T-helper 2 cell (primary cell): ENCODE data around the gene GAL3ST2.
"Not testable (repeated sequence)": the region's sequence is repeated elsewhere in the genome, so short reads cannot be mapped to it uniquely, and the experiment has no call there.

Experiments used
- DNase-seq, 5 experiments: peaks; one replicate each; pipeline versions ENCODE4 v3.0.0 to v3.0.0-alpha.2; 2012 to 2022

Gene GAL3ST2

DNA sequence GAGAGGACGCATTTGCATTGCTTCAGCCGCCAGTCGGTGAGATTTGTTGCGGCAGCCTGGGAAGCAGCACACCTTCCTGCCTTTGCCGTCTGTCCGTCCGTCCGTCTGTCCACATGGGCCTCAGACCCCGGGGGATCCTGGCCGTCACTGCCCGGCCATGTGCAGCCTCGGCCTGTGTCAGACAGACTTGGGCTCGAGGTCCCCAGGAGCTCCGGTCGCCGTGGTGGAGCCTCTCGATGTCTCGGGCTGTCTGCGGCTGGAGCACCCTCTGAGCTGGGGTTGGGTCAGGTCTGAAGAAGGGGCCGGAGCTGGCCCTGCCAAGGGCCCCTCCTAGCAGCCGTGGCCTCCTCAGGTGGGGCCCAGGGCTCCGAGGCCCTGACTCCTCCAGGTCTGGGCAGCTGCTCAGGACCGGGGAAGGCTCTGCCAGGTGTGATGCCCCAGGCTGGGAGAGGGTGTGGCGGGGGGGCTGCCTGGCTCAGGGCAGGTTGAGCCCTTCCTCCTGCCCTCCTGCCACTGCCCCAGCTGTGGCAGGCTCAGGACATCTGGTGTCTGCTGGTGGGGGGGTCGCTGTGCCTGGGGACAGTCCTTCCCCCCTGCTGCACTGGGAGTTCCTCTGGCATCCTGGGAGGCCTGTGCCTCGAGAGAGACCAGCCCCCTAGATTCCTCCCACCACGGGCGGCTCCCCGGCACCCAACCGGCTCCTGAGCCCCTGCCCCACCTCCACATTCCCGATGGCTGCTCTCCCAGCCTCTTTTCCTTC lies 44.2 kb downstream of the GAL3ST2 start:
- DNase-seq, result no peak

DNA sequence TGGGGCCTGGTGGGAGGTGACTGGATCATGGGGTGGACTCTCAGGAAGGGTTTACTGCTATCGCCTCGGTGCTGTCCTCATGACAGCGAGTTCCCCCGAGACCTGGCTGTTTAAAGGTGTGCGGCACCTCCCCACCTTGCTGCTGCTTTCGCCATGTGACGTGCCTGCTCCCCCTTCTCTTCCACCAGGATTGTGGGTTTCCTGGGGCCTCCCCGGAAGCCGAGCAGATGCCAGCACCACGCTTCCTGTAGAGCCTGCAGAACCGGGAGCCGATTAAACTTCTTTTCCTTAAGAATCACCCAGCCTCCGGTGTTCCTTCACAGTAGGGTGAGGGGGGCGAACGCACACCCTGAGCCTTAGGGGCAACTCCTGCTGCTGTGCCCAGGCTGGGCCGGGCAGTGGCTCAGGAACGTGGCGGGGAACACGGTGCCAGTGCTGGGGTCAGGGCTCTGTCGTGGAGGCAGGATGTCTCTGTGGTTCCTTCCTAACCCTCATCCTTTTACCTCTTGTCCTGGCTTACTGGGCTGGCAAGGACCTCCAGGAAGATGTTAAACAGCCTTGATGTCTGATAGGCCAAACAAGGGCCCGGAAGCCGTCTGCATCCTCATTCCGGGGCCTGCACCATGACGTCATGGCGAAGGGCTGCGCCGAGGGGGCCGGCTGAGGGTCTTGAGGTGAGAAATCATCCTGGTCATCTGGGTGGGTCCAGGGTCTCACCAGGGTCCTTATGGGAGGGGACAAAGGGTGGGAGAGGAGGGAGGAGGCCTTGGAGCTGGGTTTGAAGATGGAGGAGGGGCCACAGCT lies 45.0 kb downstream of the GAL3ST2 start:
- no peak for DNase-seq

DNA sequence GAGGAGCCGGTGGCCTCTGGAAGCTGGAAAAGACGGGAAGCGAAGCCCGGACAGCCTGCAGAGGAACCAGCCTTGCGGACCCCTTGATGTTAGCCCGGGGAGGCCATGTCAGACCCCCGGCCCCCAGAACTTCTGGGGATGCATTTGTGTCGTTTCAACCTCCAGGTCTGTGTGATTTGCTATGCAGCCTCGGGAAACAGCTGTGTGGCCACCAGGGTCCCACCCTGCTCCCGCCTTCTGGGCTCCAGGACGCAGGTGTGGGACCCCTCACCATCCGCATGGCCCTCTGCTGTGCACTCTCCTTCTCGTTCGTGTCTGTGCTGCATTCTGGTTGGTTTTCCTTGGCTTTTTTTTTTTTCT lies 45.6 kb downstream of the GAL3ST2 start:
- no peak for DNase-seq

DNA sequence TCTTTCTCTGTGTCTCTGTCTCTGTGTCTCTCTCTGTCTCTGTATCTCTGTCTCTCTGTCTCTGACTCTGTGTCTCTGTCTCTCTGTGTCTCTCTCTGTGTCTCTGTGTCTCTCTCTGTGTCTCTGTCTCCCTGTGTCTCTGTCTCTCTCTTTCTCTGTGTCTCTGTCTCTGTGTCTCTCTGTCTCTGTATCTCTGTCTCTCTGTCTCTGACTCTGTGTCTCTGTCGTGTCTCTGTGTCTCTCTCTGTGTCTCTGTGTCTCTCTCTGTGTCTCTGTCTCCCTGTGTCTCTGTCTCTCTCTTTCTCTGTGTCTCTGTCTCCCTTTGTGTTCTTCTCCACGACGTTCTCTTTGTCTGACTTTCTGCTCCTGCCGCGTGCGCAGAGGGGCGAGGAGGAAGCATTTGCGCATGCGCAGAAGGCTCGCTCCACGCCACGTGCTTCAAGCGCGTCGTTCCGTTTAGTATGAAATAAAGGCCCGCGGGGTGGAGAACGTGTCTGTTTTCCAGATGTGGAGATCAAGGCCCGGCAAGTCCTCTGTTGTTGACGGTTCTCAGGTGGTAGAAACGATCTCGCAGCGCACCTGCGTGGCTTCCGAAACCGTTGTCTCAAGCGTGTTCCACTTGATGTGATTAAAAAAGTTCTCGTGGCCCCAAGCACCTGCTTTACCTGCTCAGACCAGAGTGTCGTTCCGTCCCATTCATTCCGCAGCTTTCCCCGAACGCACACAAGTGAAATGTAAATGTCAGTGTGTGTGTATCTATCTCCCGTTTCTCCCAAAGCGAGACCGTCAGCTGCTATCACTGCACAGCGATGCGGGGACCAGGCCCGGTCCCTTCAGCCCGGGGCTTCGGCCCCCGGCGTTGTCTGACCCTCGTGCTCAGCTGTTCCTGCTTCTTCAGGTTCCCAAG lies 47.2 kb downstream of the GAL3ST2 start:
- not testable (repeated sequence) for DNase-seq

DNA sequence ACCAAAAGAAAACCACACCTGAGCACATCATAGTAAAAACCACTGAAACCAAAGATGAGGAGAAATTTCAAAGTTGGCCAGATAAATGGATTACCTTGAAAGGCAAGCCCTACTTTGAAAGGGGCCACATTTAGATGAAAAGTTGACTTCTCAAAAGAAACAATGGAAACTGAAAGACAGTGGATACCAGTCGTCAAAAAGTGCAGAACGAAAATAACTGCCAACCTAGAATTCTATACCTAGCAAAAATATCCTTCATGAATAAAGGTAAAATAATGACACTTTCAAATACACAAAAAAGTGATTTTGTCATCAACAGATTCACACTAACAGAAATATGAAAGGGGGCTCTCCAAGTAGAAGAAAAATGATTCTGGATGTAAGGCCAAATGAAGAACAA lies 50.8 kb downstream of the GAL3ST2 start:
- no peak for DNase-seq

DNA sequence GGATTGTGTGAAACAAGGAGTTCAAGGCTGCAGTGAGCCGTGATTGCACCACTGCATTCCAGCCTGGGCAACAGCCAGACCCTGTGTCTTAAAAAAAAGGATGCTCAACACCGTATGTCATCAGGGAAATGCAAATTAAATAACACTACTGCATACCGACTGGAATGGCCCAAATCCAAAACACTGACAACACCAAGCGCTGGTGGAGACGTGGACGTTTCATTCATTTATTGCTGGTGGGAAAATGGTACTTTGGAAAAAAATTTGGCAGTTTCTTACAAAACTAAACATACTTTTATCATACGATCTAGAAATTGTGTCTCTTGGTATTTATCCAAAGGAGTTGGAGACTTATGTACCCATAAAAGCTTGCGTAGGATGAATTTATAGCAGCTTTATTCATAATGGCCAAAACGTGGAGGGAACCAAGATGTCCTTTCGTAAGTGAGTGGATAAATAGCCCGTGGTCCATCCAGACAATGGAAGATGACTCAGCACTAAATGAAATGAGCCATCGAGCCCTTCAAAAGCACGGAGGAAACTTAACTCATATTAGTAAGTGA lies 56.6 kb downstream of the GAL3ST2 start:
- no peak for DNase-seq

DNA sequence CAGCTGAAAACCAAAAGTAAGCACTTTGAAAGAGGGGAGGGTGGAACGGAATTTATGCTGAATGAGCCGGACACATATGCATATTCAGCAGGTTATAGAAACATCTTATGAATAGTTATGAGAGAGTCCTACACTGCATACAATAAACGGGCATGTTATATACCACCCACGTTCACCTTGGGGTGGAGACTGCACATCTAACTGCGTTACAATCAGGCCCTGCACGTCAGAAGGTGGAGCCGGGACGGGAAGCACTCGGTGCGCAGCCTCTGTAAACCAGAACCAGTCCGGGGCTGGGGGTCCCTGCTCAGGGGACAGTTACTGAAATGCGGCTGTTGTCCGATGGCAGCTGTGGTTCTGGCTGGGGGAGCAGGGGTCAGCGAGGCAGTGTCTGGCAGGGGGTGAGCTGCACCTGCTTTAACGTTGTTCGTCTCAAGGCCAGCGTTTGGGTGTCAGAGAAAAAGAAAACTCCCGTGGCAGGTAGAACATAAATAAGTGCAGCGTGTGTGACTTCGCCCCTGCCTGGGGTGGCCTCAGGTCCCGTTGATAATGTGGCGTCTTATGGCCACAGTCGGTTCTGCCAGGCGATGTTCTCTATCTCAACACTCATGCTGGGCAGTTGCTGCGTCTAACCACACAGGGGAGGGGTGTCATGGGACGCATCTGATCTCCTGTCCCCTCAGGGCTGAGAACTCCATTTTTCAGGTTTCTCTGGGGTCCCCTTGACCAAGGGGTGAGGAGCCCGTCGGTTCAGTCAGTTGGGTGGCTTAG lies 57.3 kb downstream of the GAL3ST2 start:
- not testable (repeated sequence) for DNase-seq

DNA sequence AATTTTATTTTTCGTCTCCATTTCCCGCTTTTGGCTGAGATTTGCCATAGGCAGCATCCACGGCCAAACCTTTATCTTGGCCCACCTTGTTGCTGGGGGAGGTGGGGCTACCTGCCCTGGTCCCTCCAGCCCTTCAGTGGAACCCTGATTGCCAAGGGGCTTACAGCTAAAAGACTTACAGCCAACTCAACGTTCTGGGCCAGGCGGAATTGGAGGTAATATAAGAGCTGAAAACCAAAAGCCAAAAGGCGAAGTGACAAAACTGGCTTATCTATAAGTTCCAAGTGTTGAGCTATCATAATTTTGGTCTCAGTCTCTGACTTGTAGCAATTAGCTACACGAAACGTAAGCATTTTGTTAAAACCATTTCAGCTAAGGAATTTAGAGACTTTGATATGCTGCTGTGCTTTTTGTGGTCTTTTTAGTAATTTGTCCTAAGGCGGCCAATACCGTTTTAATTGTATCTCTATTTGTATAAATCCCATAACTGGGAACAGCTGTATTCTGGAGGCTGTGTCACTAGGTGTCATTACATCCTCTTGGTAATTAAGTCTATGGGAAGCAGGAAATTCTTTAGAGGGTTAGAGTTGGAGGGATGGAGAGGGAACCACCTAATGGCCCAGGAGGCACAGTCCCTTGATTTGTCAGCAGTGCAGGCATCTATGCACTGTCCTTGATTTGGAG lies 58.0 kb downstream of the GAL3ST2 start:
- DNase-seq, result no peak

DNA sequence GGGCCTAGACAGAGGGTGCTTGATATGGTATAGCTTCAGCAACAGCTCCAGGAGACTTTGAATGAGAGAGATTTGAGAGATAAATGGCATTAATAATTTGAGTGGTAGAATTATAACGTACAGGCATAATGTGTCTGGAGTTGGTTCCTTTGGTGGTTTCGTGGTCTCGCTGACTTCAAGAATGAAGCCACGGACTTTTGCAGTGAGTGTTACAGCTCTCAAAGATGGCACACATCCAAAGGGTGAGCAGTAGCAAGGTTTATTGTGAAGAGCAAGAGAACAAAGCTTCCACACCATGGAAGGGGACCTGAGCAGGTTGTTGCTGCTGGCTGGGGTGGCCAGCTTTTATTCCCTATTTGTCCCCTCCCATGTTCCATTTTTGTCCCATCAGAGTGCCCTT lies 59.0 kb downstream of the GAL3ST2 start:
- peak in 1 of 5 experiments; percentile 42 for DNase-seq

DNA sequence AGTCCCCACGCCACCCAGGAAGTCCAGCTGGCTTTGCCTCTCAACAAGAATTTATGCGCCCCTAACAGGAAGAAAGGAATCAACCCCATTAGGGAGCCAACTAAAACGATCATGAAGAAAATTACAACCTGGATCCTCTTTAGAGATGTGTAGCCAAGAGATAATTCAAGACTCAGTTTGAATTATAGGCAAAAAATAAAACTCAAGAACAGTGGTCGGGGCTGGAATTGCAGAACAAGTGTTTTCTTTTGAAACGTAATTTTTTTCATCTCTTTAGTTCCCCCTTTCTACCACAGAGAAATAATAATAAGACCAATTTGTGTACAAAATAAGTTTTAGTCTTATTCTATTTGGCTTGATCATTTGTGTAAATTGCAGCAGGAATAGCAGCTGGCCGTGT lies 59.7 kb downstream of the GAL3ST2 start:
- DNase-seq, result no peak

DNA sequence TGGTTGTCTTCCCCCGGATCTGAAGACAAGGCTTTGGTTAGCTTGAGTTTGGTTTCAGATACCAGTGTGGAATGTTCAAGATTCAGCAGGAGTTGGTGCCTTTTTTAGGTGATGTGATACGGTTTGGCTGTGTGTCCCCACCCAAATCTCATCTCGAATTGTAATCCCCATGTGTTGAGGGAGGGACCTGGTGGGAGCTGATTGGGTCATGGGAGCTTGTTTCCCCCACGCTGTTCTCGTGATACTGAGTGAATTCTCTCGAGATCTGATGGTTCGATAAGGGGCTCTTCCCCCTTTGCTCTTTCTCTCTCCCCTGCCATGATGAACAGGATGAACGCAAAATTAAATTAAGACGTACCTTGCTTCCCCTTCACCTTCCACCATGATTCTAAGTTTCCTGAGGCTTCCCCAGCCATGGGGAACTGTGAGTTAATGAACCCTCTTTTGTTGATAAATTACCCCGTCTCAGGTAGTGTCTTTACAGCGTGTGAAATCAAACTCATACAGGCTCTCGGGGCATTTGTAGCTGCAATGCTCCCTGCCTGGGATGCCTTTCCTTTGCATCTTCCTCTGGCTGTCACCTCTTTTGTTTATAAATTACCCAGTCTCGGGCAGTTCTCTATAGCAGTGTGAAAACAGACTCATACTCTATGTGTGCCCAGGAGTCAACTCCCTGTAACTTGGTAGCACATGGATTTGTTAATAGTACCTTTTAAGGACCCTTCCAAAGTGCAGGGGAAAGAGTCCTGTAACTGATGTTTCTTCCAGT lies 60.8 kb downstream of the GAL3ST2 start:
- DNase-seq, result no peak

DNA sequence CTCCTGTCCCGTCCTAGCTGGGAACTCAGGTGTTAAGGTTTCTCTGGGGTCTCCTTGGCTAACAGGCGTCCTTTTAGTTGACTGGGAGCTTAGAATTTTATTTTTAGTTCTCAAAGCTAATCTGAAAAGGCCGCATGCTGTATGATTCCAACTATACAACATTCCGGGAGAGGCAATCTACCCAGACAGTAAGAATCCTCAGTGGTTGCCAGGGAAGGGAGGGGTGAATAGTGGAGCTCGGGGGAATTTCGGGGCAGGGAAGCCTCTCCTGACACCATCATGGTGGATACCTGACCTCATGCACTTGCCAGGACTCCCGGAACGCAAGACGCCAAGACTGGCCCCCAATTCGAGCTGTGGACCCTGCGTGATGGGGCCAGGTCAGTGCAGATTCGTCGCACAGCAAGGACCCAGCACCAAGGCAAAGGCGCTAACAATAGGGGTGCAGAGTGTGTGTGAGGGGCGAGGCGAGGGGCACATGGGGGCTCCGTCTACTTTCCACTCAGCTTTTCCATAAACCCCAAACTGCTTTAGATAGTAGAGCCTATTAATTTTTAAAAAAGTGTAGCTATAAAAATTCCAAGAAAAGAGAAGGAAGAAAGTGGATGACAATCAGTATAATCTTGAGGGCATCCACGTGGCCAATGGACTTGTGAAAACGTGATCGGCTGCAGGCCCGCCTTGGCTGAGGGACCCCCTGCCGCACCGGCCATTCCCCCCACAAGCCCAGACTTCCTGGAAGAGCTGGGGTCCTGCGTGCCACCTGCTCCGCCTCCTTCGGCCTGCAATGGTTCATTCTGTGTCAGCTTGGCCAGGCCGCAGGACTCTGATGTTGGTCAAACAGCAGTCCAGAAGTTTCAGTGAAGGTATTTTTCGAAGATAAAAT lies 64.8 kb downstream of the GAL3ST2 start:
- DNase-seq, result no peak

DNA sequence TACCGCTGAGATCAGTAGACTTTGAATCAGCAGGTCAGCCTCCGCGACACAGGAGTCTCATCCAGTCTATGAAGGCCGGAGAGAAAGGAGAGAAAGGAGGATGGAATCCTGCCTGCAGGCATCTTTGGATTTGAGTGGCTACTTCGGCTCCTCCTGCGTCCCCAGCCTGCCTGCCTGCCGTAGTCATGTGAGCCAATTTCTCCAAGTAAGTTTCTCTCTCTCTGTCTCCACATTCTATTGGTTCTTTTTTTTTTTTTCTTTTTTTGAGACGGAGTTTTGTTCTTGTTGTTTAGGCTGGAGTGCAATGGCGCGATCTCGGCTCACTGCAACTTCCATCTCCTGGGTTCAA lies 65.4 kb downstream of the GAL3ST2 start:
- no peak for DNase-seq

DNA sequence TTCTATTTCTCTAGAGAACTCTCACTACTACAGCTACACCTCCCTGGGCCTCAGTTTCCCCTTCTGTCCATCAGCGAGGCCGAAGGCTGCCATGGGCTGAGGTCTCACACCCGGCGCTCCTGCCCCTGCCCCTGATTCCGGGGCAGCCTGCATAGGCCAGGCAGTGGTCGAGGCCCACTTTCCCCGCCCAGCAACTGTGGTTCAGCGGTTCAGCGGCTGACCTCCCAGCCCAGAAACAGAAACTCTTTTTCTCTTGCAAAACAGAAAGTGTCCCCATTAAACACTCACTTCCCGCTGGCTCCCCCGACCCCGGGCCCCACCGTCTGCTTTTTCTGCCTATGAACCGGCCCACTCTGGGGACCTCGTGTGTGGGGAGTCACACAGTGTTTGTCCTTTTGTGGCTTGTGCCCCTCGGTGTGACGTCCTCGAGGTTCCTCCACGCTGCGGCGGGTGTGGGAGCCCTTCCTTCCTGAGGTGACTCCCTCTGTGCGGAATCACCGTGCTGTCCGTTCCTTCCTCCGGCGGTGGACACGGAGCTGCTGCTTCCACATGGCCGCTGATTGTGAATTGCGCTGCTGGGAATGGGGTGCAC lies 66.1 kb downstream of the GAL3ST2 start:
- peak in 2 of 5 experiments; percentile 25 to 83 for DNase-seq

DNA sequence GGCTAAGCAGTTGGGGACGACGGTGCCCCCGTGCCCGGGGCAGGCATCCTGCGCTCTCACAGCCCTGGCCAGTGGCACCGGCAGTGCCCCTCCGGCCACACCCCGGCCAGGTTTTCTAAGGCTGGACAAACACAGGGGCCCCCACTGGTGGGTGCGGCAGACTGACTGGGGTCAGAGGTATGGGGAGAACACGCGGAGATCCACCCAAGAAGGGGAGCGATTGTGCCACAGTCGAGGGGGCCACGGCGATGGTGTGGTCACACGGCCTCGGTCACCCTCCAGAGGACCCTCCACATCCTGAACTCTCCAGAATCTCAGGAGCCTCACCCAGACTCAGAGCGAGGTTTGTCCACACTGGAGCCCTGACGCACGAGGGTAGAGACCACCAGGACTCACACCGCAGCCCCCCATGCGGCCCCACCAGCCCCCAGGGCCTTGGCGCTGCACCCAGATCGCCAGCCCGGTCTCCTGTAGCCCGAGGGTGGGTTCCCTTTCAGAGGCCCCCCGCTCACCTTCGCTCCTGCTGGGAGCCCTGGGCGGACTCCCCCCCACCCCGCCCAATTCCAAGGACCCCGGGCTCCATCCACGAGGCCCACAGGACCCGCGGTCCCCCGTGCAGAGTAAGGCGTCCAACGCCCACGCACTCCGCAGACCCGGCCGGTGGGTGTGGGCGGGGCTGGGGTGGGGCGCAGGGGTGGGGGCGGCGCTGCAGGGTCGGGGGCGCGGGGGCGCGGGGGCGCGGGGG lies 66.9 kb downstream of the GAL3ST2 start:
- no peak for DNase-seq

DNA sequence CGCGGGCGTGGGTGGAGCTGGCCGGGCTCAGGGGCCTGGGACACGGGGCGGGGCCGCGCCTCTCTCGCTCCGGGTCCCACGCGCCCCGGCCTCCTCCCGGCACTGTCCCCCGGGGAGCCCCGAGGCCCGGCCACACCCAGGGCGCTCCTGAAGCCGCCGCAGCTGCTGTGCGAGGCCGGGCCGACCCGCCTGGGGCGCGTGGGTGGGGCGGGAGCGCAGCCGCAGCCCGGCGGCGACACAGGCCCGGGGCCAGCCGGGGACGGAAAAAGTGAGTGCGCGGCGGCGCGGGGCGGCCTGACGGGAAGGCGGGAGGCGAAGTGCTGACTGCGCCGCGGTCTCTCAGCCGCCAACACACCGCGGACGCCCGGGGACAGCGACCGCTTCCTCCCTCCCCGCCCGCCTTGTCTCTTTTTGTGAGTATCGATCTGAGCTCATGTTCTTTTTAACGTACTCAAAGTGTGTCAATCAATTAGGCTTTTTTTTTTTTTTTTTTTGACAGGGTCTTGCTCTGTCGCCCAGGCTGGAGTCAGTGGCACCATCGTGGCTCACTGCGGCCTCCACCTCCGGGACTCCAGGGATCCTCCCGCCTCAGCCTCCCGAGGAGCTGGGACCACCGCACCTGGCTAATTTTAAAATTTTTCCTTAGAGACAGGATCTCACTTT lies 67.6 kb downstream of the GAL3ST2 start:
- peak; percentile 41 to 84 (median 67) for DNase-seq

DNA sequence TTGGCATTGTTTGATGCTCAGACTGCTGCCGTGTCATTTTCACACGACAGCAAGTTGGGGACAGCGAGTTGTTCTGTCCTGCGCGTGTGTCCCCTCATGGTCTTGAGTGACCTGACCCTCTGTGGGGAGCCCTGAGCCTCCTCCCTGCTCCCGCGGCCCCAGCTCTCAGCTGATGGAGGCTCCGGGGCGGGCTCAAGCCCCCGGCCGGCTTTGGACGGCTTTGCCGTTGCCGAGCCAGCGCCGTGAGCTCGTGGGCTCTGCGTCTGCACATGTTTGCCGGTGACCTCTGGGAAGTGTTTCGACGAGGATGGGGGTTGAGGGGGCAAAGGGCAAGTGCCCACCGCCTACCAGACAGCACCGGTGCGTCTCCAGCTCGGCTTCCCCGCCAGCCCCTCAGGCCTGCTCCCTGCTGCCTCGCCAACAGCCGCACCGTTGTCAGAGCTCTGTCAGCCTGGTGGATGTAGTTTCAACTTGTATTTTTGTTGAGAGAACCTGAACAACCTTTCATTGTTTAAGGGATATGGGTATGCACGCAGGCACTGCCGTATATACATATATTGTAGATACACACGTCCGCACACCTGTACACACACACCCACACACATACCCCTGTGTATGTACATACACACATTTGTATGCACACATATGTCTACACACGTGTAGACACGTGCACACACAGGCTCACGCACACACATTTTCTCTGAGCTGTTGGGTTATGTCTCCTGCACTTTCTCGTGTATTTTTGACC lies 68.4 kb downstream of the GAL3ST2 start:
- no peak for DNase-seq
